ENCODE results near the gene RCAN1. TPM values are rescaled to one million over a fixed set of nuclear protein-coding genes. Genes with fewer than 3 reads are reported as not detected.
A peak's percentile ranks its signal among the peaks of the same experiment; 100 is the strongest.

The RCAN1 gene
- total and polyA plus RNA-seq, 2 of the 13 experiments (the other 11 are each of a cell fraction or from before 2014, with no cell fraction given): 9.4 to 34.1 TPM

DNA sequence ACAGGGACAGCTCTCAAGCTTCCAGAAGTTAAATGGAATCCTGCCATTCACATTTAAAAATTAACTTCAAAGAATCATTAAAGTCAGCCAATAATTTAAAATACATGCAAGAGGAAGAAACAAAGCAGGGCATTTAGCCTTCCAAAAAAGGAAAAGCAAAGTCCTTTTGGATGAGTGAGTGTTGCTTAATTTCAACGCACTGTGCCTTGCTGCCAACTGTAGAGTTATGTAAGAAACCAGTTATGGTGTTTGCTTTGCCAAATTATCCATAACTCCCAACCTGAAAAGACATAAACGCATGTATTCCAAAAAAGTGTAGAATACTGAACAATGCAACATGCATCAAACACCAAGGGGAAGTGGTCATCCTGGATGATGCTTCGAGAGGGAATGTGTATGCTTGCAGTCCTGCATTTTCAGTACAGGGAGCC, 86.8 kb downstream of the RCAN1 start:
- Histone ChIP-seq H3K27me3 (ENCODE audit: control insufficient read depth in 1 of 2, insufficient read depth in 2 of 2, low read length in 2 of 2) (no peaks in the 10 kb centered on the region), H4K20me1 (ENCODE audit: insufficient read depth, low read length) (no peaks in the 10 kb centered on the region), H3K4me1 (ENCODE audit: insufficient read depth, low read length) (peaks cover 48% of the 10 kb centered on the region), H2AFZ (ENCODE audit: low read length) (no peak overlapping the region), H3K79me2 (ENCODE audit: insufficient read depth, low read length) (peaks cover 18% of the 10 kb centered on the region), H3K9ac (ENCODE audit: insufficient read depth, low read depth, low read length) (no peak overlapping the region), H3K27ac (ENCODE audit: extremely low read length, insufficient read depth, low read length) (peak overlapping the region; percentile 14), H3K9me3 (ENCODE audit: low read length) (no peaks in the 10 kb centered on the region), H3K36me3 (replicated peaks in 1 of 2; ENCODE audit: control insufficient read depth in 1 of 2, insufficient read depth in 2 of 2, low read length in 2 of 2) (no peaks in the 10 kb centered on the region), H3K4me3 (replicated peaks in 1 of 3; ENCODE audit: insufficient read depth in 1 of 3, low read depth in 2 of 3, low read length in 3 of 3) (no peak overlapping the region), H3K4me2 (ENCODE audit: low read depth, low read length) (no peak overlapping the region)
- no TSS peak for BruUV-seq (replicated peaks)
- in situ Hi-C loops (cut with HindIII; ENCODE audit: extremely low pct_ligation_motif_present, low pct_unique_long_range_greater_than_20kb): no loop called here
- FAIRE-seq (peak; percentile 57), ATAC-seq (0 out of 3 replicates have a peak, but pooled peaks have one; percentile 8), DNase-seq (ENCODE audit: low spot score) (no peak)
- 33% methylated on average over 3 of the region's 3 CpGs for WGBS (ENCODE audit: low lambda C conversion rate)
- CTCF ChIA-PET (ENCODE audit: low intra/inter-chr PET ratio, low total read pairs): no interaction called here
- intact Hi-C loops (cut with micrococcal nuclease; ENCODE audit: unreplicated experiment): no loop called here
- POLR2A ChIA-PET: no interaction called here
- TF ChIP-seq SOX6 (IDR thresholded peaks at IDR 0.05) (no peak), SOX6 (CRISPR knock-in tag; IDR thresholded peaks at IDR 0.05) (peak; percentile 21; the same call in 1 of the 2 replicates), NPAS2 (CRISPR knock-in tag; IDR thresholded peaks at IDR 0.05; ENCODE audit: borderline replicate concordance) (no peak), KDM6A (CRISPR knock-in tag; IDR thresholded peaks at IDR 0.05; ENCODE audit: low read depth) (no peak), EP300 (IDR thresholded peaks at IDR 0.05; ENCODE audit: low read depth in 2 of 2, low read length in 2 of 2) (peak in 1 of 2 experiments; percentile 29; a peak in 1 of 4 replicates), EP300 (CRISPR knock-in tag; IDR thresholded peaks at IDR 0.05; ENCODE audit: borderline replicate concordance) (no peak), ZNF644 (CRISPR knock-in tag; IDR thresholded peaks at IDR 0.05; ENCODE audit: low read depth) (0 out of 2 replicates have a peak, but pooled peaks have one; percentile 14), SOX13 (IDR thresholded peaks at IDR 0.05) (no peak), SOX13 (CRISPR knock-in tag; conservative IDR thresholded peaks at IDR 0.05 in 1 of 2, IDR thresholded peaks at IDR 0.05 in 1 of 2) (peak in 1 of 2 experiments; percentile 15; a peak in 1 of 4 replicates), SAP130 (CRISPR knock-in tag; IDR thresholded peaks at IDR 0.05; ENCODE audit: low read depth) (peak; percentile 22; the same call in 1 of the 2 replicates), FOXA3 (CRISPR knock-in tag; IDR thresholded peaks at IDR 0.05) (peak; percentile 20; the same call in 1 of the 2 replicates), TCF7 (IDR thresholded peaks at IDR 0.05; ENCODE audit: low read depth) (no peak), ARID5B (CRISPR knock-in tag; IDR thresholded peaks at IDR 0.05) (peak; percentile 42; the same call in 1 of the 2 replicates), PHF5A (CRISPR knock-in tag; IDR thresholded peaks at IDR 0.05; ENCODE audit: low read depth, unreplicated experiment) (no peak), CEBPB (IDR thresholded peaks at IDR 0.05; ENCODE audit: borderline replicate concordance, low read depth, low read length) (peak; percentile 63; the same call in 1 of the 2 replicates), ZNF703 (CRISPR knock-in tag; IDR thresholded peaks at IDR 0.05; ENCODE audit: borderline replicate concordance) (no peak), GATAD2A (CRISPR knock-in tag; IDR thresholded peaks at IDR 0.05) (0 out of 2 replicates have a peak, but pooled peaks have one; percentile 18)
- TF ChIP-seq, protein P1, sequence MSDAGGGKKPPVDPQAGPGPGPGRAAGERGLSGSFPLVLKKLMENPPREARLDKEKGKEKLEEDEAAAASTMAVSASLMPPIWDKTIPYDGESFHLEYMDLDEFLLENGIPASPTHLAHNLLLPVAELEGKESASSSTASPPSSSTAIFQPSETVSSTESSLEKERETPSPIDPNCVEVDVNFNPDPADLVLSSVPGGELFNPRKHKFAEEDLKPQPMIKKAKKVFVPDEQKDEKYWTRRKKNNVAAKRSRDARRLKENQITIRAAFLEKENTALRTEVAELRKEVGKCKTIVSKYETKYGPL (CRISPR knock-in tag; IDR thresholded peaks at IDR 0.05): peak; percentile 39; the same call in 1 of the 2 replicates
- TF ChIP-seq, protein P2, sequence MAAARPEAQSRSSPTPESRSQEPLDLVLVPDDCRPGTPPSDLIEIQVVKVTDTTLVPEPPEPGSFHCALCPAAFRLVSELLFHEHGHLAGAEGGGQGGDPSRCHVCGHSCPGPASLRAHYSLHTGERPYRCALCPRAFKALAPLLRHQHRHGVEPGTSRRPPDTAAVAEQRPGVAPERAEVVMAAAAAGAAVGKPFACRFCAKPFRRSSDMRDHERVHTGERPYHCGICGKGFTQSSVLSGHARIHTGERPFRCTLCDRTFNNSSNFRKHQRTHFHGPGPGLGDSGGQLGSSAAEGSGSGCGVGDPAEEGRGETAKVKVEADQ (CRISPR knock-in tag; IDR thresholded peaks at IDR 0.05; ENCODE audit: borderline replicate concordance): no peak
- TF ChIP-seq, protein P3, sequence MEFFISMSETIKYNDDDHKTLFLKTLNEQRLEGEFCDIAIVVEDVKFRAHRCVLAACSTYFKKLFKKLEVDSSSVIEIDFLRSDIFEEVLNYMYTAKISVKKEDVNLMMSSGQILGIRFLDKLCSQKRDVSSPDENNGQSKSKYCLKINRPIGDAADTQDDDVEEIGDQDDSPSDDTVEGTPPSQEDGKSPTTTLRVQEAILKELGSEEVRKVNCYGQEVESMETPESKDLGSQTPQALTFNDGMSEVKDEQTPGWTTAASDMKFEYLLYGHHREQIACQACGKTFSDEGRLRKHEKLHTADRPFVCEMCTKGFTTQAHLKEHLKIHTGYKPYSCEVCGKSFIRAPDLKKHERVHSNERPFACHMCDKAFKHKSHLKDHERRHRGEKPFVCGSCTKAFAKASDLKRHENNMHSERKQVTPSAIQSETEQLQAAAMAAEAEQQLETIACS (CRISPR knock-in tag; IDR thresholded peaks at IDR 0.05): no peak

Measured in HepG2 (cell line).